Small intestine (tissue), 7 donors: ENCODE results near the gene LEKR1. TPM values are rescaled to one million over a fixed set of nuclear protein-coding genes. Genes with fewer than 3 reads are reported as not detected.
A peak's percentile ranks its signal among the peaks of the same experiment; 100 is the strongest.

Experiments
- DNase-seq, 2 donors: peaks; one replicate each; pipeline versions ENCODE4 v3.0.0 to v3.0.0-alpha.2; 2013
- FAIRE-seq: peaks from 2 replicates; lab custom pipeline; 2012; peaks lifted over from hg19 to GRCh38; lab: Jason Lieb, UNC
- H3K27ac ChIP-seq, 3 donors: one replicate each; pipeline ENCODE4 v1.5.1; 2013; ENCODE audit warnings: low read length in 2 of 3, mild to moderate bottlenecking in 2 of 3, control low read depth in 1 of 3, inconsistent platforms in 1 of 3, low read depth in 1 of 3, moderate library complexity in 1 of 3
- H3K27me3 ChIP-seq, 3 donors: one replicate each; pipeline ENCODE4 v1.6.1; 2013; ENCODE audit warnings: low read length in 3 of 3, inconsistent platforms in 1 of 3; ENCODE audit not compliant: control insufficient read depth in 3 of 3, insufficient read depth in 3 of 3
- H3K36me3 ChIP-seq, 3 donors: one replicate each; pipeline ENCODE4 v1.6.1; 2013; ENCODE audit warnings: low read length in 3 of 3, inconsistent platforms in 1 of 3, low read depth in 1 of 3, mild to moderate bottlenecking in 1 of 3, moderate library complexity in 1 of 3; ENCODE audit not compliant: control insufficient read depth in 3 of 3, insufficient read depth in 2 of 3
- H3K4me1 ChIP-seq, 3 donors: one replicate each; pipeline ENCODE4 v1.6.1; 2013; ENCODE audit warnings: low read length in 2 of 3, inconsistent platforms in 1 of 3, low read depth in 1 of 3, mild to moderate bottlenecking in 1 of 3, moderate library complexity in 1 of 3; ENCODE audit not compliant: control insufficient read depth in 3 of 3, insufficient read depth in 2 of 3
- H3K4me3 ChIP-seq, 3 donors: one replicate each; pipeline ENCODE4 v1.5.1; 2013; ENCODE audit warnings: low read length in 3 of 3, control low read depth in 1 of 3, inconsistent platforms in 1 of 3, low read depth in 1 of 3, mild to moderate bottlenecking in 1 of 3, moderate library complexity in 1 of 3
- H3K9me3 ChIP-seq, 2 donors: one replicate each; pipeline ENCODE4 v1.6.1; 2013; ENCODE audit warnings: low read depth in 1 of 2, low read length in 1 of 2; ENCODE audit not compliant: control insufficient read depth in 2 of 2, insufficient read depth in 1 of 2
- WGBS, 3 donors: extraction: QIAGEN DNeasy Blood & Tissue Kit; methylation state at CpG; one replicate each; pipeline ENCODE4 v1.1.7; 2013; 5-methylcytosine and 5-hydroxymethylcytosine counted together
- polyA plus RNA-seq, 4 donors: library from polyadenylated mRNA; stranded (reverse) in 3 of 4; unstranded in 1 of 4; fragments of 200-250 nt in 3 of 4; fragments of 120-200 nt in 1 of 4; gene quantifications; one replicate each; pipeline versions ENCODE4 v1.2.1 to v1.2.3, GENCODE V29; 2013
- donor health status: healthy with polysubstance abuse.
- donor health status: control.
- donor health status: control.
- donor health status: Bipolar disorder and iron deficiency.
- donor health status: healthy.

Gene LEKR1
- polyA plus RNA-seq, 4 donors: 0.63 to 2.5 TPM; not detected in 2

GRCh38 chr3:156788846-156789245 is 37.3 kb upstream of the LEKR1 start:
- H3K27me3 ChIP-seq: no peaks in the 10 kb centered on the region
- H3K36me3 ChIP-seq: no peaks in the 10 kb centered on the region
- DNase-seq (no peak), FAIRE-seq (no peak)
- no peak overlapping the region for H3K4me3 ChIP-seq
- H3K9me3 ChIP-seq: no peaks in the 10 kb centered on the region
- H3K4me1 ChIP-seq: peaks cover 0 to 2% (median 0%) of the 10 kb centered on the region in 3 donors
- 69 to 77% (median 69%) methylated on average over 3 of the region's 3 CpGs for WGBS, 3 donors
- no peak overlapping the region for H3K27ac ChIP-seq

DNA sequence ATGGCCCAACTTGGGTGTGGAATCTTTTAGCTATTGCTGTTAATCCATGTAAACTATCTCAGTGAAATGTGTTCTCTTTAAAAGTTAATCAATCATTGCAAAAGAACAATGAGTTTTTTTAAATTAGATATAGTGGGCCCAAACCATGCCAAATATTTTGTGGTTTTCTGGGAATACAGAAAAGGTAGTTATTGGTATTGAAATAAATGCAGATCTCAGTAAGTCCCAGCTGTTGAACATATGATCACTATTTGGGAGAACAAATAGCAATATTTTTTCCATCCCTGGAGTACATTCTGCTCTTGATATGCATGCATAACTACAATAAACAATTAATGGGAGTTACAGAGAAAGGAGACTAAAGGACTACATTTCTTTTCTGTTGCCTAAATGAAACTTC is 36.0 kb upstream of the LEKR1 start:
- DNase-seq (no peak), FAIRE-seq (no peak)
- H3K27ac ChIP-seq: no peak overlapping the region

DNA sequence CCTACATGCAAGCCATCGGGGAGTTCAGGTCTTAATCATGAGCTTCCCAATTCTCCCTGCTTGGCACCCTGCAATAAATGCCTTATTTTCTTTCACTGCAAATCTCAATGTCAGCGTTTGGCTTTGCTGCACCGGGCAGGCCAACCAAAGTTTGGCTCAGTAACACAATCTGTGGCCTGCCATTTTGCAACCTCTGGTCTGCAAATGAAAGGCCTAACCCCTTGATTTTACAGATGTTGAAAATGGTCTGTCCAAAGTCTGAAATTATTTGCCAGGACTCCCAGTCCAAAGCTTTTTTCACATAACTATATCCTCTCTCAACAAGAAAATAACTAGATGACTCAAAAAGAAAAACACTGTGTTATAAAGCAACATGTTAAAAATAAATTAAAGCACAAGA is 34.0 kb upstream of the LEKR1 start:
- Histone ChIP-seq H3K36me3 (no peaks in the 10 kb centered on the region), H3K27ac (no peak overlapping the region), H3K9me3 (no peaks in the 10 kb centered on the region), H3K4me3 (no peak overlapping the region), H3K4me1 (peaks cover 0 to 2% (median 0%) of the 10 kb centered on the region in 3 donors), H3K27me3 (no peaks in the 10 kb centered on the region)
- FAIRE-seq: no peak
- 93 to 99% (median 97%) methylated on average over 3 of the region's 3 CpGs for WGBS, 3 donors
- no peak for DNase-seq

More for the DNA sequence above, 36.0 kb upstream of the LEKR1 start:
- no peaks in the 10 kb centered on the region for H3K36me3 ChIP-seq
- H3K4me3 ChIP-seq: no peak overlapping the region
- no peaks in the 10 kb centered on the region for H3K27me3 ChIP-seq
- H3K4me1 ChIP-seq: peaks cover 0 to 2% (median 0%) of the 10 kb centered on the region in 3 donors
- no peaks in the 10 kb centered on the region for H3K9me3 ChIP-seq

GRCh38 chr3:156792536-156792935 is 33.6 kb upstream of the LEKR1 start:
- no peaks in the 10 kb centered on the region for H3K36me3 ChIP-seq
- no peaks in the 10 kb centered on the region for H3K27me3 ChIP-seq
- DNase-seq (no peak), FAIRE-seq (no peak)
- H3K9me3 ChIP-seq: no peaks in the 10 kb centered on the region
- H3K4me1 ChIP-seq: peaks cover 0 to 2% (median 0%) of the 10 kb centered on the region in 3 donors
- no peak overlapping the region for H3K4me3 ChIP-seq
- WGBS, 3 donors: 63 to 77% (median 66%) methylated on average over 3 of the region's 3 CpGs
- no peak overlapping the region for H3K27ac ChIP-seq

DNA sequence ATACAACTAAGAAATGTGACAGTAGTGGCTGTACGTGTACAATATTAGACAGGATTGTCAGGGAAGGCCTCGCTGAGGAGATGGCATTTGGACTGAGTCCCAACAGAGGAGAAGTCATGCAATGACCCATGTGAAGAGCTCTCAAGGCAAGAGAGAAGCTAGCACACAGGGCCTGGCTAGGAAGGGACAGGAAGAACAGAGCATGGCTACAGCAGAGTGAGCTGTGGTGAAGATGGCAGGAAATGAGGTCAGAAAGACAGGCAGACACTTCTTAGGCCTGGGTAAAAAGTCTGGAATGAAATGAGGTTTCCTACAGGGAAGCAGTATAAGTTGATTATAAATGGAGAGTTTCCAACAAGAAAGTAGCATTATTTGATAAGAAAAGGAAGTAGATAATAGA is 33.2 kb upstream of the LEKR1 start:
- WGBS, 3 donors: 89 to 94% (median 92%) methylated on average over 2 of the region's 2 CpGs
- no peak overlapping the region for H3K27ac ChIP-seq

GRCh38 chr3:156793400-156793799 is 32.8 kb upstream of the LEKR1 start:
- Histone ChIP-seq H3K4me1 (peaks cover 0 to 2% (median 0%) of the 10 kb centered on the region in 3 donors), H3K4me3 (no peak overlapping the region), H3K27me3 (no peaks in the 10 kb centered on the region), H3K9me3 (no peaks in the 10 kb centered on the region), H3K36me3 (no peaks in the 10 kb centered on the region), H3K27ac (no peak overlapping the region)
- FAIRE-seq: no peak
- DNase-seq: no peak
- WGBS, 3 donors: 60 to 76% (median 60%) methylated on average over 1 of the region's 1 CpG

More for the DNA sequence above, 33.2 kb upstream of the LEKR1 start:
- DNase-seq: peak in 1 of 2 donors; percentile 8
- Histone ChIP-seq H3K4me3 (no peak overlapping the region), H3K9me3 (no peaks in the 10 kb centered on the region), H3K27me3 (no peaks in the 10 kb centered on the region), H3K36me3 (no peaks in the 10 kb centered on the region), H3K4me1 (peaks cover 0 to 2% (median 0%) of the 10 kb centered on the region in 3 donors)
- FAIRE-seq: no peak

GRCh38 chr3:156793851-156794250 is 32.3 kb upstream of the LEKR1 start:
- no peak overlapping the region for H3K4me3 ChIP-seq
- no peak overlapping the region for H3K27ac ChIP-seq
- no peaks in the 10 kb centered on the region for H3K27me3 ChIP-seq
- 67 to 90% (median 77%) methylated on average over 2 of the region's 2 CpGs for WGBS, 3 donors
- no peaks in the 10 kb centered on the region for H3K9me3 ChIP-seq
- H3K36me3 ChIP-seq: no peaks in the 10 kb centered on the region
- DNase-seq (no peak), FAIRE-seq (no peak)
- H3K4me1 ChIP-seq: peaks cover 0 to 2% (median 0%) of the 10 kb centered on the region in 3 donors

GRCh38 chr3:156795890-156796481 is 30.2 kb upstream of the LEKR1 start:
- peaks cover 2 to 5% of the 10 kb centered on the region in 2 donors for H3K9me3 ChIP-seq
- no peaks in the 10 kb centered on the region for H3K36me3 ChIP-seq
- DNase-seq (peak; percentile 55 to 69), FAIRE-seq (peak; percentile 55)
- H3K27ac ChIP-seq: peak overlapping the region in 1 of 3 donors; percentile 24
- H3K4me1 ChIP-seq: peaks cover 0 to 2% (median 0%) of the 10 kb centered on the region in 3 donors
- no peak overlapping the region for H3K4me3 ChIP-seq
- H3K27me3 ChIP-seq: no peaks in the 10 kb centered on the region

GRCh38 chr3:156797368-156797767 is 28.8 kb upstream of the LEKR1 start:
- H3K4me3 ChIP-seq: no peak overlapping the region
- peaks cover 2 to 5% of the 10 kb centered on the region in 2 donors for H3K9me3 ChIP-seq
- peak; percentile 49 to 60 for DNase-seq
- WGBS, 3 donors: 16 to 44% (median 36%) methylated on average over 1 of the region's 1 CpG
- no peaks in the 10 kb centered on the region for H3K27me3 ChIP-seq
- no peak for FAIRE-seq
- H3K4me1 ChIP-seq: peaks cover 0 to 2% (median 0%) of the 10 kb centered on the region in 3 donors
- no peak overlapping the region for H3K27ac ChIP-seq
- H3K36me3 ChIP-seq: no peaks in the 10 kb centered on the region
